Activated CD4-positive, alpha-beta T cell treated with anti-CD3 and anti-CD28 coated beads, Interleukin-2, amount 50 U/mL, for 48 hours (primary cell): ENCODE results near the gene RGPD8.
A peak's percentile ranks its signal among the peaks of the same experiment; 100 is the strongest.
"Not testable (repeated sequence)": the region's sequence is repeated elsewhere in the genome, so short reads cannot be mapped to it uniquely, and the experiment has no call there.

Experiments
- DNase-seq, 2 experiments: peaks; one replicate each; pipeline ENCODE4 v3.0.0-alpha.2; 2020

Gene RGPD8

DNA sequence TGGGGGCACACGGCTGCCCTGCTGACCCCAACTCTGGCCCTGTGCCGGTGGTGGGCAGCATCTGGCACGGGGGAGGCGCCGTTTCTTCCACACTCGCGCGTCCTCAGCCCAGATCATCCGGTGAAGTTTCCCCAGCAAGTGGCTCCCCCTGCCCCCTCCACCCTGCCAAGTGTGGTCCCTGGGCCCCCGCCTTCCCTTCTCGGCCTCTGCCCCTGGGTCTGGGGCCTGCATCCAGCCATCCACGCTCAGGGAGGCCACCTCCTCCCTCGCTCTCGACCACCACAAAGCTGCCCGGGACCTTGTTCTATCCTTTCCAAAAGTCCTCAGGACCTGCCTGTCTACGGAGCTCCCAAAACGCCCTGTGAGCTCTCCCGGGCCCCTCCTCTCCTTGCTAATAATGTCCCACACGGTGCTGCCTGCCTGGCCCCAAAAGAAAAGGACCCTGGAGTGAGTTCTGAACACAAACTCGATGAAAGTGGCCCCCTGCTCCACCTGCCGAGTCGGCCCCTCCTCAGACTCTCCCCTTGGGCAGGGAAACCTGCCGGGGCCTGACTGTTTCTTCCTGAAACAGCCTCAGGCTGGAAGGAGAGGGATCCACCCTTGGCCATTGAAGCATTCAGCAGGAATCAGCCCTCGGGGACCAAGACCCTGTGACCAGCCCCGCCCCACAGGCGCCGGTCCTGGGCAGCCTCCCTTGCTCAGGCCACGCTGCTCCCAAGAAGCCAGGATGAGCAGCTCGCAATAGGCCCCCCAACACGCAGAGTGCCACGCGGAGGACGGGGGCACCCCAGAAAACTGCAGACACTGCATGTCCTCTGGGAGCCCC, 1.7 kb upstream of the RGPD8 start:
- not testable (repeated sequence) for DNase-seq

DNA sequence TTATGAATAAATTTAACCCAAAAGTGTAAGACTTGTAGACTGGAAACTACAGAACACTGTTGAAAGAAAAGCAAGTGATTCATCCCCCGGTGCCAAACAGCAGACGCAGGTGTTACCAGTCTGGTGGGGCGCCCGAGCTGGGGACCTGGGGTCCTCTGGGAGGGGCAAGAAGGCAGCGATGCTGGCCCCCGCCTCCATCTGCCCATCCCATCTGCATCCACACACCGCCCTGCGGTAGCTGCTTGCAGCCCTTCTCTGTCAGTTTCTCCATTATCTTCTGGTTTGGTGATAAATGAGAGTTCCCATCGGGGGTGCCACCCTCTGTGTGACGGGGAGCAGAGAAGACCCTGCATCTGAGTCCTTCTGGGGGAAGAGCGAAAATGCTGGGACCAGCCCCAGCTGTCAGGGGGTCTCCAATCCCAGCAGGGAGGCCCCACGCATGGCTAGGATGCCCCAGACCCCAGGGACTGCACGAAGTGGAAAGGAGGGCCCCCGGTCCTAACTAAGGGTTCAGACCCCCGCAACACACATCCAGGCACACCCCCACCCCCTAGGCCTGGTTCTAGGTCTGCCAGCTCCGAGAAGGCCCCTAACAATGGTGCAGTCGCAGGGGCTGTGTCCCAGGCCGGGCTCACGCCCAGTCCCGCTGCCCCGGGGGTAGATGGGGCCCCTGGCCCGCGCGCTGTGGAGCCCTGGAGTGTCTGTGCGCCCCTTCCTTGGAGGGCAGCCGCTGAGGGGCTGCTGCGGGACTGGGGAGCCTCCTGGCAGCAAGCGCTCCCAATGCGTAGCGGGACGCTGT, 686 bp upstream of the RGPD8 start:
- no peak for DNase-seq

DNA sequence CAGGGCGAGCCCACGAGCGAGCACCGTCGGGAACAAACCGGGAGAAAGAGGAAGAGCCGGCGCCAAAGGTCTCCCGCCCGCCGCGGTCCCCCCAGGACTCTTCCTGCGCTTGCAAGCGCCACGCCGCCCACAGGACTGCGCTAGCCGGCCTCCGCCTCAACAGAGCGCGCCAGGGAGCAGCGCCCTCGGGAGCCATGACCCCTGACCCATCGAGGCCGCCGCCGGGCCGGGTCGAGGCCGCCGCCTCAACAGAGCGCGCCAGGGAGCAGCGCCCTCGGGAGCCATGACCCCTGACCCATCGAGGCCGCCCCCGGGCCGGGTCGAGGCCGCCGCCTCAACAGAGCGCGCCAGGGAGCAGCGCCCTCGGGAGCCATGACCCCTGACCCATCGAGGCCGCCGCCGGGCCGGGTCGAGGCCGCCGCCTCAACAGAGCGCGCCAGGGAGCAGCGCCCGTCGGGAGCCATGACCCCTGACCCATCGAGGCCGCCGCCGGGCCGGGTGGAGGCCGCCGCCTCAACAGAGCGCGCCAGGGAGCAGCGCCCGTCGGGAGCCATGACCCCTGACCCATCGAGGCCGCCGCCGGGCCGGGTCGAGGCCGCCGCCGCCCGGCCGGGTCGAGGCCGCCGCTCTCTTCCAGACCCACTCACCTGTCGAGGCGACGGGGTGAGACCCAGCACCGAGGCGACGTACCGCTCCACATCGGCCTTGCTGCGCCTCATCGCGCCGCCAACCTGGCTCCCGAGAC, 538 bp downstream of the RGPD8 start:
- peak; percentile 17 to 22 for DNase-seq

DNA sequence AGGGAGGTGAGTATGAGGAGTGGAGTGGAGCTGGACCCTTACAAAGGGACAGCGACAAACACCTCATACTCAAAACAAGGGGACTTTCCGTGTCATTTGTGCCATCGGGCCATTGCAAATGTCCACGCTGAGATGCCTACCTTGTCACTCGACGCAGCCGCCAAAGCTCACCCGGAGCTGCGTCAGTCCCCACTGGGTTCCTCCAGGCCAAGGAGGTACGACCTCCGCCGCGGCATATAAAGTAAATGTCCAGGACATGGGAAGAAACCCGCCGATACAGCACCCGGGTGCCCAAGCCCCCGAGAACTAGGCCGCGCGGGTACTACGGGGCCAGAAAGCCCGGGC, 1.1 kb downstream of the RGPD8 start:
- not testable (repeated sequence) for DNase-seq

DNA sequence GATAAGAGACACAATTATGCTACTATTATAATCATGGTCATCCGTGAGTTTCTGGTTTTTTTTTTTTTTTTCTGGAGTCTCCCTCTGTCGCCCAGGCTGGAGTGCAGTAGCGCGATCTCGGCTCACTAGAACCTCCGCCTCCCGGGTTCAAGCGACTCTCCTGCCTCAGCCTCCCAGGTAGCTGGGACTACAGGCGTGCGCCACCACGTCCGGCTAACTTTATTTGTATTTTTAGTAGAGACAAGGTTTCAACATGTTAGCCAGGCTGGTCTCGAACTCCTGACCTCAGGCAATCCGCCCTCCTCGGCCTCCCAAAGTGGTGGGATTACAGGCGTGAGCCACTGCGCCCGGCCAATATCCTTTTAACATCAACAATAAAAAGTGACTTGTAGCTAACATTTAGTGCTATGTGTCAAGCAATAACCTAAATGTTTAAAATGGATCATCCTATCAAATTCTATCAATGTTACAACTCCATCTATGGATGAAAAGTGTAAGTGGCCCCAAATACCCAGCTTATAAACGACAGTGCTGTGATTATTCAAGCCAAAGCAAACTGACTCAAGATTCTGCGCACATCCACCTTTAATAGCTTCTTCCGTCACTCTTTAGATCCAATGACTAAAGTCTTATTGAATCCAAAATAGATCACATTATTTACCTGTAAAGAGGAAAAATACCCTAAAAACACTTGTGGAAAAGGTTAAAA, 1.7 kb downstream of the RGPD8 start:
- not testable (repeated sequence) for DNase-seq

DNA sequence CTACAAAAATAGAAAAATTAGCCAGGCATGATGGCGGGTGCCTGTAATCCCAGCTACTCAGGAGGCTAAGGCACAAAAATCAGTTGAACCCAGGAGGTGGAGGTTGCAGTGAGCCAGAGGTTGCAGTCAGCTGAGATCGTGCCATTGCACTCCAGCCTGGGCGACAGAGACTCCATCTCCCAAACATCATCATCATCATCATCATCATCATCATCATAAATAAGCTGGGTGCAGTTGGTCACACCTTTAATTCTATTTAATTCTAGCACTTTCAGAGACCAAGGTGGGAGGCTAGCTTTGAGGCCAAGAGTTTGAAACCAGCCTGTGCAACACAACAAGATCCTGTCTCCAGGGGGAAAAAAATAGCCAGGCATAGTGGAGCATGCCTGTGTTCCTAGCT, 8.9 kb downstream of the RGPD8 start:
- DNase-seq = not testable (repeated sequence)

DNA sequence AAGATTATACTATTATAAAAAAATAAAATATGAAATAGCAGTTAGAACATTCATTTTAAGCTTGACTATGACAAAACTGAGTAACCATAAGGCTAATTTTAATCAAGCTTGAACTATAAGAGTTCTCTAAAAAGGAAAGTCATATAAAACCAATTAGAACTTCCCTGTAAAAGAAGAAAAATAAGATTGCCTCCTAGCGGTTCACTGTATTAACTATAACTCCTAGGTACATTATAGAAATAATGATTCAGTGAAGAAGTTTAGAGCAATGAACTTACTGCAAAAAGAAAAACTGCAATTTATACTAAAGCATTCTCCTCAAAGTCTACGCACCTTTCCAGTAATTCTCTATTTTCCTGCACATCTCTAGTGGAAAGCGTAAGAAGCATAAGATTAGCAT, 16.6 kb downstream of the RGPD8 start:
- DNase-seq = not testable (repeated sequence)

DNA sequence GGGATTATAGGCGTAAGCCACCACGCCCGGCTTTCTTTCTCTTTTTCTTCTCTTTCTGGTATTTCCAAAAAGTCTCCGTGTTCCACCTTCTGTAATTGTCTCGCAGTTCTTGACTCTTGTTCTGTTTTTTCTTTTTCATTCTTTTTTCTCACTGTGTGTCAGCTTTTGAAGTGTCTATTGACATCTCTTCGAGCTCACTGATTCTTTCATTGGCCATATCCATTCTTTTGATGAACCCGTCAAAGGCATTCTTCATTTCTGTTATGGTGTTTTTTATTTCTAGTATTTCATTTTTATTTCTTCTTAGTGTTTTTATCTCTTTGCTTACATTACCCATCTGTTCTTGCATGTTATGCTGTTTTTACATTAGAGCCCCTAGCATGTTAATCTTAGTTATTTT, 73.4 kb downstream of the RGPD8 start:
- not testable (repeated sequence) for DNase-seq

DNA sequence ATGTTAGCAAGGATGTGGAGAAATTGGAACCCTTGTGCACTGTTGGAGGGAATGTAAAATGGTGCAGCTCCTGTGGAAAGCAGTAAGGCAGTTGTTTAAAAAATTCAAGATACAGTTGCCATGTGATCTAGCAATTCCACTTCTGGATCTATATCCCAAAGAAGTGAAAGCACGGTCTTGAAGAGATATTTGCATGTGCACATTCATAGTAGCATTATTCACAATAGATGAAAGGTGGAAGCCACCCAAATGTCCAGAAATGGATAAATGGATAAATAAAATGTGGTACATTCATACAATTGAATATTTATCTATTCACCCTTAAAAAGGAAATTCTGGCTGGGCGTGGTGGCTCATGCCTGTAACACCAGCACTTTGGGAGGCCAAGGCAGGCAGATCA, 79.1 kb downstream of the RGPD8 start:
- DNase-seq = not testable (repeated sequence)

DNA sequence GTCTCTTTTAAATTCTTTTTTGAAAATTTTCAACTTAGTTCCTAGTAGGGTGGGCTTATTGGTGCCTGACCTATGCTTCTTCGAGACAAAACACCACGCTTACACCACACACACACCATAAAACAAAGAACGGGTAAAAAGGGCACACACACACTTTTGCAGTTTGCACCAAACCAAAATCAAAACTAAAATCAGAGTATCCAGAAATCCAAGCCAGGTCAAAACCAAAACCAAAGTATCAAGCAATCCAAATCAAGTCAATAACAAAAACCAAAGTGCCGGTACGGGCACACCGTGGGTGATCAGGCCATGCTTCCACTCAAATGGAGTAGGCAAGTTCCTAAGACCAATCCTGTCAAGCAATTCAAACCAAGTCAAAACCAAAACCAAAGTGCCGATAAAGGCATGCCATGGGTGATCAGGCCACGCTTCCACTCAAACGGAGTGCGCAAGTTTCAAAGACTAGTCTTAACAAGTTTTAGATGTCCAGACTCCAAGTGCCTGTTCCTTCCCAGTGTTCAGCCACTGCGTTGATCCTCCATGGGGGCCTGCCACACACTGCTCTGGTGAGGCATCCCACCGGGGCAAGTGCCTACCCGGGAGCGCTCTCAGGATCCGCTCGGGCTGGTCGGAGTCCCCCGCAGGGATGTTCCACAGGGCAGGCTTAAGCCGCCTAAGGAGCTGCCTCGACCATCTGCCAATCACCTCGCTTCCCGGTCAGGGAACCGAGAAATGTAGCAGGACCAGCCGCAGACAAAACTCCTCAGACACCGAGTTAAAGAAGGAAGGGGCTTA, 80.4 kb downstream of the RGPD8 start:
- DNase-seq = not testable (repeated sequence)

DNA sequence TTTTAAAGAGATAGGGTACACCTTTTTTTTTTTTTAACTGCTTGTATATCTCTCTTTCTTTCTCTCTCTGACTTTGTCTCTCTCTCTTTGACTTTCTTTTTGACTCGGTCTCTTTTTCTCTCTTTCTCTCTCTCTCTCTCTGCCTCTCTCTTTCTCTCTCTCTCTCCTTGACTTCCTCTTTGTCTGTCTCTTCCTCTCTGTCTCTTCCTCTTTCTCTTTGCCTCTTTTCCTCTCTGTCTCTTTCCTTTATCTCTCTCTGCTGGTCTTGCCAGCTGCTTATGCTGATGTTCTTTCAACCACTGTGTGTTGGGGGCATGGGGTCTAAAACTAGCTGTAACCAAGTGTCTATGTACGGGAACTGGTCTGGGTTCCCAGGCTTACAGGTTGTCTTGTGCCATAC, 81.2 kb downstream of the RGPD8 start:
- not testable (repeated sequence) for DNase-seq

DNA sequence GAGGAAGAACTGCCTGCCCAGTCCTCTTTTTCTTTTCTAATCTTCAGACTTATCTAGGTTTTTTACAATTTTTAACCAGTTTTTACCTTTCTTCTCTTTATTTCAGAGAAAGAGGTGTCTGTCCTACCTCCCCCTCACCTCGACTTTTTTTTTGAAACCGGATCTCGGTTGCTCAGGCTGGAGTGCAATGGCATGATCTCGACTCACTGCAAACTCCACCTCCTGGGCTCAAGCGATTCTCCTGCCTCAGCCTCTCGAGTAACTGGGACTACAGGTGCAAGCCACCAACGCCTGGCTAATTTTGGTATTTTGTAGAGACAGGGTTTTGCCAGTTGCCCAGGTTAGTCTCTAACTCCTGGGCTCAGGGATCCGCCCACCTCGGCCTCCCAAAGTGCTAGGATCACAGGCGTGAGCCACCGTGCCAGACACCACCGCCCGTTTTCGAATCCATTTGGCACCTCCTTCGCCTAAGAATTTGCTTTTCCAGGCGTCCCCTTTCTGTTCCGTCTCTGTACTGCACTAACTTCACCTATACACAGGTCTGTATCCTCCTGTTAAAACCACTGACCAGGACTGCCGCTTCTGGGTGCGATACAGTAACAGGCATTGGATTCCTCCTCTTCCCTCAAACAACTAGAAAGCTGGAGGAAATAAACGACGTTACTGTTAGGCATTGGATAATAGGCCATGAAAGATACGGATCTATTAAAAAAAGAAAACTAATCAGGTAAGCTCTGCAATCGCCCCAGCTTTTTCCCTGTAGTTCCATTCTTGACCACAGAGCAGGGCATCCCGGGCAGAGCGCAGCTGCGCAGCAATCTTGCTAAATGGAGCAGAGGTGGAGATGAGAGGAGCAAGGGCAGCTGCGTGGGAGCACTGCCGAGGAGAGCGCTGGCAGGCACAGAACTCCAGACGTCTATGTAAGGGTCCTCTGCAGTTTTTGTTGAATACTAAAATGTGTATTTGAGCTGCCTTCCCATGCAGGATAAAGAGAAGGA, 88.1 kb downstream of the RGPD8 start:
- DNase-seq = no peak

DNA sequence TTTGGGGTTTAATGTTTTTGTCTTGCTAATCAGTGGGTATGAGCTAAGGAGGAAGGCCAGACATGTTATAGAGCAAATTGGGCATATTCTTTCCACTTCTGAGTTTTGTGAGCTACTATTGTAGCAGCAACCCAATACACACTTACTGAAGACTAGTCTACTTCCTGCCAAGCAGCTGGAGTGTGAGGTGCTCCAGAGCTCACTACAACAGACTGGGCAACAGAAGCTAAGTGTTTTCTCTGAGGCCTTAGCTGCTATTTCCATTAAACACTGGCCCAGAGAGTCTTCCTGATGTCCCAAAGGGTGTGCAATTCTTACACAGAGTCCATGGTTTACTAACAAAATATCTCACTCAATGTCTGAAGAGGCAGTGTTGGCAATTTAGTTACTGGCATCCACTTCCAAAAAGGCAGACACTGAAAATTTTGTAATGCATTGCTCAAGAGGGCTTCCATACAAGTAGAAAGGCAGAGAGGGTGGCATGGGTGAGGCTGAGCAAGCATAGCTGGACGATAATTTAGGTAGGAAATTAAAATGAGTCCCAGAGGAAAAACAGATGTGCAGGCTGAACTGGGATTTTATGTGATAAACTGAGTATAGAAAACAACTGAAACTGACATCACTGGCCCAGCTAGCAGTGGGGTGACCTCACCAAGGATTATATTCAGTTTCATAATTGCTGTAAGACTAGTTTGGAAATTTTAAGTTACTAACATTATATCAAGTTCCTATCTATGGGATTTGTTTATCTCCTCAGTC, 89.4 kb downstream of the RGPD8 start:
- DNase-seq = no peak

DNA sequence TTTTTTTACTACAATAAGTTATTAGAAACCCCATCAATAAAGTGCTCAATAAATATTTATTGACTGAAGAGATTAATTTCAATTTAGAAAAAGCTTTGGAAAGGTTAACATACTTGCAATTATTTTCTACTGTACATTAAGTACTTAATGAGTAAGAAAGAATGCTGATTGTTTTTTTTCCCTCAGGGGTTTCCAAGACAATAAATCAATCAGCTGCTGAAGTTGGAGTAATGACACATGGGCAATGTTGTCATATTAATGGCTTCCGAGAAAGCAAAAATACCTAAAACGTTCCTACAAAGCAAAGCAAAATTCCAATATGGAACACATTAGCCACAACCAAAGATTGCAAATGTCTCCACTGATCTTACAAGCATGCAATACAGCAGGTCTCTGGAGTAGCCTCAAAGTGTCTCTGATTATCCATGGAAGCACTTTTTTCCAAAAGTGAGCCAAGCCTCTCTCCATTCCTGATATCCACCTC, 91.3 kb downstream of the RGPD8 start:
- DNase-seq = no peak

DNA sequence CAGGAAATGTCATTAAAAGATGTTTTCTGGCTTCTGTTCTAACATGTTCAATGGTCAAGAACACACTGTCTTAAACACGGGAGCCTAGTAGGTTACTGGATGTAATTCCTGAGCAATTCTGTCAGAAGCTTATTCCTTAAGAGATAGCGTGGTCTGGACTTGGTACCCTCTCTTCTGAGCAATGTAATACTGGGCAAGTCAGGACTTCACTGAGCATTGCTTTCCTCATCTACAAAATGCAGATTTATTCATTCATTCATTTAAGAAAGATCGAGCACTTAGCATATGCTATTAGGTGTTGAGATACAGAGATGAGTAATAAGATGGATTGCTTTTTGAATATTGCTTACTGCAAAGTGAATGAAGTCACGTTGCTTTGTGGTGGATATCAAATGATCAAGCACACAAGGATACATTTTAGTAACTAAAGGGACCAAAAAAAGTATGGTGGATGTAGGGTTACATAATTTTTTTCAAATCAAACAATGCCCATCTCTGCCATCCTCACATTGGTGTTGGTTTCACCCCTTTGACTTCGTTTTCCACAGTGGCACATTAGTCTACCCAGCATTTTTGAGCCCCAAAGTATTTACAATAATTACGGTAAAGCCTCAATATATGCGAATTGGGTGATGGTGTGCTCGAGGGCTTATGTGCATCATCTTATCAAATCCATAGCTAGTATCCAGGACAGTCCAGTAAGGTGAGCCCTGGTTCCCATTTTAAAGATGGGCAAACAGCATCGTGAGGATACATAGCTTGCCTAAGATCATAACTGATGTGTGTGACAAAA, 92.8 kb downstream of the RGPD8 start:
- DNase-seq = no peak

DNA sequence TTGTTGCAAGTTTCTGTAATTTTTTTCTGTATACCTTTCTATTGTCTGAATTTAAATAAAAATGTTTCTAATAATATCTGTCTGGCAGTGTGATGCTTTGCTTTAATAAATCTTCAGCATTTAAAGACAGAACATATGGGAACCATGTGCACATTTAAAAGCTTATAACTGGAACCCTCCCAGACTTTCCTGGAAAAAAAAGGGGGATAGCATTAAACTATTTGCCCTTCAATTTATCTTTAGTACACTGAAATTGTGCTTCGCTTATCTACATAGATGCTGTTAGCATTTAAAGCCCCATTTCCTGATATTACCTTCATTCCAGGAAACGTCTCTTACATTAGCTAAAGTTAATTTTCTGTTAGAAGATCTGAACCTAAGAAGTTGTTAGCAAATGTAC, 93.5 kb downstream of the RGPD8 start:
- DNase-seq = no peak

DNA sequence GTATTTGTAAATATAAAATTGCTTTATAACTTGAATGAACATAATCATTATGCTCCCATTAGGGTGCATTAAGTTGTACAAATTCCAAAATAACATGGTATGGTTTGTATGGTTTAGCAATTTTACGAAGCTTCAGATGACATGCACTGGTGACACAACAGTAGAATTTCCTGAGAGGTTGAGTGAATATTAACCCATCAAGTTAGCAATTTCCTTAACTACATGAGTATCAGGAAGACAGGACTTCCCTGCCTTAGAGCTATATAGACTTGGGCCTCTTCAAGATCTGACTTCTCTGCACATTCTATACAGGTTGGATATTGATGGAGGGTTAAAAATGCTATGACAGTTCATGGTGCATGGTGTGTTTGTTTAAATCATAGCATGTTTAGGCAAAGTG, 97.8 kb downstream of the RGPD8 start:
- no peak for DNase-seq

DNA sequence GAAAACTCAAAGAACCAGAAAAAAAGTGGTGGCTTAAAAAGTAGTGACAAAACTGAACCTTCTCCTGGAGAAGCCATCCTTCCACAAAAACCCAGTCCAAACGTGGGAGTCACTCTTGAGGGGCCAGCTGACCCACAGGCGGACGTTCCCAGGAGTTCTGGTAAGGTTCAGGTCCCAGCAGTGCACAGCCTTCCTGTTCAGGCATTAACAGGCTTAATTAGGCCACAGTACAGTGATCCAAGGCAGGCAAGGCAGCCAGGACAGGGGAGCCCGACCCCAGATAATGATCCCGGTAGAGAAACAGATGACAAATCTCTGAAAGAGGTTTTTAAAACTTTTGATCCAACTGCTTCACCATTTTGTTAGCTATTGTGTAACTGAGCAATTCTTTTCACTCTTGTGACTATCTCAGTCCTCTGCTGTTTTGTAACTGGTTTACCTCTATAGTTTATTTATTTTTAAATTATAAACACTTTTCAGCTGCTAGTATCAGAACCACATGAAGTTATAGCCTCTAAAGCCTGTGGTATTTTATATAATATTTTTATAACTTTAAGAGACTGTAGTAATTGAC, 101.2 kb downstream of the RGPD8 start:
- no peak for DNase-seq

DNA sequence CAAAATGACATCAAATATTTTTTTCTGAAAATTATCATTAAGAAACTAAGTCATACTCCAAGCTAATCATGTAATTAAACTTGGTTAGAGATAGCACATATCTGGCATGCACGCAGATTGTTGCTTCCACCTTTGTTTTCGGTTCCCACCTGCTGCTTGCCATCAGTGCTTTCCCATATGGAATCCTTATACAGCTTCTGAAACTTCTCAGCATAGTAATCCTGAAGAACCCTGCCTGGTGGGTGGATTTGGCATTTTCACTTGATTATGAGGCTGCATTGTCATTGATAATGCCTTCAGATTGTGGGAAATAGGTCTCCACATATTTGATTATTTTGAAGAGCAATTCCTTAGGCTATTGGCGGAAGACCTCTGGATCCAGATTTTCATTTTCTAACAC, 110.5 kb downstream of the RGPD8 start:
- DNase-seq = no peak
